Measurements from ENCODE around the gene NRP2.

- TF ChIP-seq CTCF (IDR thresholded peaks at IDR 0.05; ENCODE audit: low read depth, low read length, poor library complexity, severe bottlenecking): no peak
- TF ChIP-seq EZH2phosphoT487 (IDR thresholded peaks at IDR 0.05; ENCODE audit: borderline replicate concordance, low read length): no peak
These were observed 79.1 kb downstream of the NRP2 start for GRCh38 chr2:205761421-205761820.

Data from DOHH2 (cell line).